ENCODE measurements around the gene PFN1.
"Not testable (repeated sequence)": the region's sequence is repeated elsewhere in the genome, so short reads cannot be mapped to it uniquely, and the experiment has no call there.

Gene PFN1

DNA sequence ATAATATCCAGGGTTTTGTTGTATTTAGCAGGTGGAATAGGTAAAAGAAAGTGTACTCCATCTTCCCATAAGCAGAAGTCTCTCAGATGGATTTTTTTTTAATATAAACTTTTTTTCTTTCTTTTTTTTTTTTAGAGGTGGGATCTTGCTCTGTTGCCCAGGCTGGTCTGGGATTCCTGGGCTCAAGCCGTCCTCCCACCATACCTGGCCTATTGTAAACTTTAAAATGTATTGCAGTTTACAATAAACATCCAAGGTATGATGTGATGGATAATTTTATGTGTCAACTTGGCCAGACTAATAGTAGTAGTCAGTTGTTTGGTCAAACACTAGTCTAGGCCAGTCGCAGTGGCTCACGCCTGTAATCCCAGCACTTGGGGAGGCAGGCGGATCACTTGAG lies 27.0 kb downstream of the PFN1 start:
- no peak for DNase-seq (ENCODE audit: low spot score)

DNA sequence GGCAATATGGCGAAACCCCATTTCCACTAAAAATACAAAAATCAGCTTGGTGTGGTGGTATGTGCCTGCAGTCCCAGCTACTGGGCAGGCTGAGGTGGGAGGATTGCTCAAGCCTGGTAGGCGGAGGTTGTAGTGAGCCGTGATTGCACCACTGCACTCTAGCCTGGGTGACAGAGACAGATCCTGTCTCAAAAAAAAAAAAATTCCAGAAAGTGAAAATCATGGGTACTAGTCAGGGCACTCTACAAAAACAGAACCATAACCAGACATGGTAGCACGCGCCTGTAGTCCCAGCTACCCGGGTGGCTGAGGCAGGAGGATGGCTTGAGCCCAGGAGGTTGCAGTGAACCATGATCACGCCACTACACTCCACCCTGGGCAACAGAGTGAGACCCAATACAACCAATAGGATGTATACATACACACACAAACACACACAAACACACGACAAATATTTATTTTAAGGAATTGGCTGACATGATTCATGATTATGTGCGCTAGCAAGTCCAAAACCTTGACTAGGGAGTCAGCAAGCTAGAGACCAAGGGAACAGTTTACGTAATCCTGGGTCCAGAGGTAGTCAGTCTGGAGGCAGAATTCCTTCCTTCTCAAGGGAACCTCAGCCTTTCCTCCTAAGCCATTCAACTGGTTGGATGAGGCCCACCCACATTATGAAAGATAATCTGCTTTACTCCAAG lies 27.8 kb downstream of the PFN1 start:
- no peak for DNase-seq (ENCODE audit: low spot score)

- DNase-seq (ENCODE audit: low spot score): no peak
Measured at GRCh38 chr17:4919511-4920047, 28.8 kb downstream of the PFN1 start.

GRCh38 chr17:4914551-4914950 lies 33.8 kb downstream of the PFN1 start:
- DNase-seq (ENCODE audit: low spot score): not testable (repeated sequence)

- no peak for DNase-seq (ENCODE audit: low spot score)
Measured at GRCh38 chr17:4913994-4914393, 34.3 kb downstream of the PFN1 start.

DNA sequence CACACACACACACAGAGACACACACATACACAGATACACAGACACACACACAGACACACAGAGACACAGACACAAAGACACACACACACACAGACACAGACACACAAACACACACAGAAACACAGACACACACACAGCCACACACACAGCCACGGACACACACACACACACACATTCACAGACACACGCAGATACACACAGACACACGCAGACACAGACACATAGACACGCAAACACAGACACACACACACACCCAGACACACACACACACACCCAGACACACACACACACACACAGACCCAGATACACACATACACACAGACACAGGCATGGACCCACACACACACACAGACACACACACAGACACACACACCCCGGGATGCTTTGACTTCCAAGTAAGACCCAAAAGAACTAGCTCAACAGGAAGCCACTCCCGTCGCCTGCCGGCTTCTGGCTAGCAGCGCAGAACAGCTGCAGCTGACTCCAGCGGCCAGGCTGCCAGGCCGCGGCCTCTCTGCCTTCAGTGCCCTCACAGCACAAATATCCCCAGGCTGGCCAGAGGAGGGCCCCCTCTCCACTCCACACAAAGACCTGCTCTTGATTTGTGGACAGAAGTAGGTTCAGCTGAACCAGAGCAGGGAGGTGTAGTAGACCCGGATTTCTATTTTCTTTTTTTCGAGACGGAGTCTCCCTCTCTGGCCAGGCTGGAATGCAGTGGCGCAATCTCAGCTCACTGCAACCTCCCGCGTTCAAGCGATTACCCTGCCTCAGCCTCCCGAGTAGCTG lies 39.4 kb downstream of the PFN1 start:
- peak; percentile 84 for DNase-seq (ENCODE audit: low spot score)

DNA sequence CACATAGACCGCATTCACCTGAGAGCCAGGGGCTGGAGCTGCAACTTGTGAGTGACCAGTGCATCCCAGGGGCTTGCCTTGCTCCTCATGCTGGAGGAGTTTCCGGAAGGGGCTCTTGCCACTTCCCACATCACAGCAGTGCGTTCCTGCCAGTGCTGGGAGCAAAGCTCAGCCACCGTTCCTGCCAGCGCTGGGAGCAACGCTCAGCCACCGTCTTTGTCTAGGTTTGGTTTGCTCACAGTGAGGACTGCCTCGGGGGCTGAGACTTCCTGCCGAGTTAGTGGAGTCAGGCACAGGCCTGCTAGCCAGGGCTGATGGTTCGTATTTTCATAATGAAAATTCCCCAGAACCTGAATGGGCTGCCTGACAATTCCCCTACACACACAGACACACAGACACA lies 40.0 kb downstream of the PFN1 start:
- DNase-seq (ENCODE audit: low spot score): no peak

DNA sequence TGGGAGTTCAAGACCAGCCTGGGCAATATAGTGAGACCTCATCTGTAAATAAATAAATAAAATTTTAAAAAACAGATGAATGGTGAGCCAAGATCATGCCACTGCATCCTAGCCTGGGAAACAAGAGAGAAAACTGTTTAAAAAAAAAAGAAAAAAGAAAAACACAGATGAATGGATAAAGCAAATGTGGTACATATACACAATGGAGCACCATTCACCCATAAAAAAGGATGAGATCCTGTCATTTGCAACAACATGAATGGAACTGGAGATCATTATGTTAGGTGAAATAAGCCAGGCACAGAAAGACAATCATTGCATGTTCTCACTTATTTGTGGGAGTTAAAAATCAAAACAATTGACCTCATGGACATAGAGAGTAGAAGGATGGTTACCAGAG lies 41.7 kb downstream of the PFN1 start:
- not testable (repeated sequence) for DNase-seq (ENCODE audit: low spot score)

DNA sequence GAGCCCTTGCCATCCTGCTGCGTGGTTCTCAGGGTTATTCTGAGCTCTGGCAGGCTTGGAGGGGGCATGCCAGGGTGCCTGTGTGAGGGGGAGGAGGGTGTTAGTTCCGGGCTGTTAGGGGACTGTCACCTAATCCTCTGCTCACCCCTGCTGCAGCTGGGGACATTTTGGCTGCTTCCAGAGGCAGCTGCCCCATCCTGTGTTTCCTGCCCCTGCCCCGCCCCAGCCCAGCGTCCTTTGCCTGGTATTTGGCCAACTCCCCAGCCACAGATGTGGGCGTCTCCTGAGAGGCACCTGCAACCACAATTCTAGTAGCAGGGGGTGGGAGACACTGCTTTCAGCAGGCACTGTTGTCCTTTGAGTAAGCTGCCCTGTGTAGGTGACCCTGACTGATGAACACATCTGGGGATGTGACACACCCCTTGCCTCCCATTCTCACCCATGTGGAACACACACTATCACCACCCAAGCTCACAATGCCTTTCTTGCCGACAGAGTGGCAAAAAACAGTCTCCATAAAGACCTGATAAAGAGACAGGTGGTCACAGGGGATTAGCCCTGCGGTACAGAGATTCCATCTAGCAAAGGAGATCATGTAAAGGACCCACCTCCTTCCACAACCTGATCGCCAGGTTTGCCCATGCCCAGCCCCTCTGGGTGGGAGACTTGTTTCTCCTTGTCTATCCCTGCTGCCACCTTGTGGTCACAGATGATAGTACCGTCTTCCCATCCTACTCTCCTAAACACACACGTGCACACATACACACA lies 45.1 kb downstream of the PFN1 start, which contains the start of gene CHRNE:
CHRNE (minus strand) TSS at position 48 of the 768 bp plus-strand sequence; CDS start at position 13, 35 bp downstream.
- peak; percentile 78 for DNase-seq (ENCODE audit: low spot score)

GRCh38 chr17:4902540-4902939 lies 45.8 kb downstream of the PFN1 start:
- DNase-seq (ENCODE audit: low spot score): no peak

DNA sequence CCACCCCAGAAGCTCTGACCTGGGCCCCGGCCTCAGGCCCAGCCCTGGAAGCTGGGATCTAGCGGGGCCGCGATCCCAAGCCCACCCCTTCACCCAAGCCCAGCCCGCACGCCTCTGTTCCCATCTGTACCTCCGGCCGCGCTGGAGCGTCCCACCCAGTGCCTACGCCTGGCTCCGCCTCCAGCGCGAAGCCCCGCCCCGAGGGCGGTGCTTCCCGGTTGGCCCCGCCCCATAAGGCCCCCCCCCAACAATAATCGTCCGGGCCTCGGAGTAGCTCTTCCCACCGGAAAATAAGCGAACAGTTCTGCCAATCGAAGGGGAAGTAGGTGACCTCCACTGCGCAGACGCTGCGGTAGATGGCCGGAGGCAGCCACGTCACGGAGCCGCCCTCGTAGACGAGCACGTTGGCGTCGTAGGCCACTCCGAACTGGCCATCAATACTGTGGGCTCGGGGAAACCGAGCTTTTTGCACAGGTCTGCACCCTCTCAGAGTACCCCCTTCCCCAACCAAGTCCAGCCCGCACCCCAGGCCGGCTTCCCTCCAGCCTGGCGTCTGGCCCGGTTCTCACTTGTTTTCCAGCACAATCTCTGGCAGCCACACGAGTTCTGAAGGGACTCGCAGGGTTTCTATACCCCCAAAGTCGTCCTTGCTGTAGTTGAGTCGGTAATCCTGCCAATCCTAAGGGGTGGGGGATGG lies 46.5 kb downstream of the PFN1 start:
- no peak for DNase-seq (ENCODE audit: low spot score)

DNA sequence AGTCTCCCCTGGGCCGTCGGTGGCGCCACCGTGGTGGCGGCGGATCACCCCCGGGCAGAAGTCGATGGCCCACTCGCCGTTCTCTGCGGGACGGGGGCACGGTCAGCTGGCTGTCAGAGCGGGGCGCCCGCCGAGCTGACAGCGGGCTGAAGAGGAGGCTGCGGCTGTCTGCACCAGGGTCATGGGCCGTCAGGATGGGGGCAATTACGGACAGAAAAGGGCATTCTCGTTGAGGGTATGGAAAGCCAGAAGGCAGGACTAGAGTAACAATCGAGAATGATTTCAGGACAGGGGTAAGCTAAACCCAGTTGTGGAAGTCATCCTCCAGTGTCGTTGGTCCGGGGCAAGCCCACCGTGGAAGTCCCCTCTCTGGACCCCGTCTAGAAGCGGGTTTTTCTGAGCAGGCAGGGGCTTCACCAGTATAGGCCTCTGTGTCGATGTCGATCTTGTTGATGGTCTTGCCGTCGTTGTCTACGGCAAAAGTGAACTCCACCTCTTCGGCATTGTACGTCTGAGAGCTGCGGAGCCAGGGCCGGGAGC lies 47.2 kb downstream of the PFN1 start:
- no peak for DNase-seq (ENCODE audit: low spot score)

DNA sequence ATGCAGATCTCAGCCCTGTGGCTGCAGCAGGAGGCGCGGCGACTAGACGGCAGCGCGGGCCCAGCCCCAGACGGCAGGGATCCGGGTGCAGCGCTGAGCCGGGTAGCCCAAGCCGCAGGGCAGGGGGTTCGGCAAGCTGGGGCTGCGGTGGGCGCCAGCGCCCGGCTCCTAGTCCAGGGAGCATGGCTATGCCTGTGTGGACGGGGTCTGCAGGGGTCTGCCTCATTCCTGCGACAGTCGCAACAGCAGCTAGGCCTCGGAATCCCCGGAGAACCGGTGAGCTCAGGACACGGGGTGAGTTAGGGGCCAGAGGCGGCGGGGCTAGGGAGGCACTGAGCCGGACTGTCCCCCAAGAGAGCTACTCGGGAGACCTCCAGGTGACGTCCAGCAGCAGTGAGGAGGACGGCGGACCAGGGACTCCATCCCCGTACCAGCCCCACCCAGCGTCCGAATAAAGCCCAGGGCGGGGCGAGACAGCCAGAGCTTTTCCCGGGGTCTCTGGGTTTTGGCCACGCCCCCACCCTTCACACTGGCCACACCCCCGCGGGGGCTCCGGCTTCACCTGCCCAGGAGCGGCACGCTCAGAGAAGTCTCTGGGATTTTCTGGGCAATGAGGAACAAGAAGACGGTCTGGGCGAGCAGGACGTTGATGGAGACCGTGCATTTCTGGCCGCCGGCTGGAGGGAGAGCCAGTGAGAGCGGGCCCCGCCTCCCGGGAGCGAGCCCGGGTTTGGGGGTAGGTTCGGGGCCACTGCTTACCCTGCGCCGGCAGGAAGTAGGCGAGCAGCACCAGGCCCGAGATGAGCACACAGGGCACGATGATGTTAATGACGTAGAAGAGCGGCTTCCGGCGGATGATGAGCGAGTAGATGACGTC lies 47.9 kb downstream of the PFN1 start:
- peak; percentile 56 for DNase-seq (ENCODE audit: low spot score)

DNA sequence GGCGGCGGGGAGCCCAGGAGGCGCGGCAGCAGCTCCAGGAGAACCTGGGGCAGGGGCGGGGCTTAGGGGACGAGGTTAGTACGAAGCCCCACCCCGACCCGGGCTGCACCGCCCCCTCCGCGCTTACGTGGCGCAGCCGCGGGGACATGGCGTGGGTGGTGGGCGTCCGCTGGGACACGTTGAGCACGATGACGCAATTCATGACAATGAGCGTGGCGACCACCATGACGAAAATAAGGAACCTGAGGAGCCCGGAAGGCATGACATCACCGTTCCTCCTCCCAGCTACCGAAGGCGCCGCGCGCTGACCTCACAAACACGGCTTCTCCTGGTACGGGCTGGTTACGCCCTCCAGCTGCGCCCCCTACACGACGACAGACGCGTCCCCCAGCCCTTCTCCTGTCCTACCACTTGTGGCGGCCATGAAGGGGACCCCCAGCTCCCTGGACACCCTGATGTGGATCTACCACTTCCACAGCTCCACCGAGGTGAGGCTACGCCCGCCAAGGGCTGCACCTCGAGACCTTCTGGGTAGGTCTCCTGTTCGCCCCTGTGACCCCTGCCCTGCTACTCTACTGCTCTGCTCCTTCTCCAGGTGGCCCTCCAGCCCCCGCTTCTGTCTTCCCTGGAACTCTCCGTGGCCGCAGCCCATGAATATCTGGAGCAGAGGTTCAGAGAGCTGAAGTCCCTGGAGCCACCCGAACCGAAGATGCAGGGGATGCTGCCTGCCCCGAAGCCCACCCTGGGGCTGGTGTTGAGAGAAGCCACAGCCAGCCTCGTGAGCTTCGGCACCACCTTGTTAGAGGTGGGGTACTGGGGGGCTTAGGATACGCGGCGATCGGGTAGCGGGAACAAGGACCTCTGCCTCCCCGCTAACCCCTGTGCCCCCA lies 48.7 kb downstream of the PFN1 start, which contains the start of gene C17orf107:
C17orf107 (plus strand) TSS at position 196 of the 890 bp plus-strand sequence; CDS start at position 423, 227 bp downstream.
- DNase-seq (ENCODE audit: low spot score): peak; percentile 84

GRCh38 chr17:4898927-4899326 lies 49.4 kb downstream of the PFN1 start:
- no peak for DNase-seq (ENCODE audit: low spot score)

GRCh38 chr17:4898351-4898750 lies 50.0 kb downstream of the PFN1 start:
- no peak for DNase-seq (ENCODE audit: low spot score)

DNA sequence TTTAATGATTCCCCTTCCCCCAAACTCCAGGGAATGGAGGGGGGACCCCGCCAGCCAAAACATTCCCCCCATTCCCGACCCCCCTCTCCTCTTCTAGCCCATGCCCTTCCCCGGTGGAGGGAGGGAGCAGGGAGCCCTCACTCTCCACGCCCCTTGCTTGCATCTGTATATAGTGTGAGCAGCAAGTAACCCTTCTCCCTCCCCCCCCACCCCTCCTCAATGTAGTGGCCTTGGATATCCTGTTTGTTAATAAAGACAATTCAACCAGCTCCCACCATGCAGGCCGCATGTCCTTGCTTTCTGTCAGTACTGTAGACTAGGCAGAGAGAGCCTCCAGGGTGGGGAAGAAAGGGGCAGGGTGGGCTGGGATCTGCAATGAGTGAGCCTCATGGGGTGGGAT lies 50.5 kb downstream of the PFN1 start:
- no peak for DNase-seq (ENCODE audit: low spot score)

GRCh38 chr17:4897198-4897687 lies 51.1 kb downstream of the PFN1 start:
- DNase-seq (ENCODE audit: low spot score): no peak

Measured in CD4-positive, alpha-beta T cell treated with Interleukin-15 for 4 hours (primary cell).